ENCODE results near the gene AKR1C4.

AKR1C4 gene

GRCh38 chr10:5183923-5184322 lies 12.7 kb upstream of the AKR1C4 start:
- in situ Hi-C loops (cut with HindIII; ENCODE audit: low sequenced_read_pairs): no loop called here
- no peak for DNase-seq (ENCODE audit: low read depth)
- no peak for TF ChIP-seq CTCF (IDR thresholded peaks at IDR 0.05; ENCODE audit: low read depth, low read length, missing control alignments)
- H3K4me3 ChIP-seq (ENCODE audit: low read depth, low read length): no peak overlapping the region

DNA sequence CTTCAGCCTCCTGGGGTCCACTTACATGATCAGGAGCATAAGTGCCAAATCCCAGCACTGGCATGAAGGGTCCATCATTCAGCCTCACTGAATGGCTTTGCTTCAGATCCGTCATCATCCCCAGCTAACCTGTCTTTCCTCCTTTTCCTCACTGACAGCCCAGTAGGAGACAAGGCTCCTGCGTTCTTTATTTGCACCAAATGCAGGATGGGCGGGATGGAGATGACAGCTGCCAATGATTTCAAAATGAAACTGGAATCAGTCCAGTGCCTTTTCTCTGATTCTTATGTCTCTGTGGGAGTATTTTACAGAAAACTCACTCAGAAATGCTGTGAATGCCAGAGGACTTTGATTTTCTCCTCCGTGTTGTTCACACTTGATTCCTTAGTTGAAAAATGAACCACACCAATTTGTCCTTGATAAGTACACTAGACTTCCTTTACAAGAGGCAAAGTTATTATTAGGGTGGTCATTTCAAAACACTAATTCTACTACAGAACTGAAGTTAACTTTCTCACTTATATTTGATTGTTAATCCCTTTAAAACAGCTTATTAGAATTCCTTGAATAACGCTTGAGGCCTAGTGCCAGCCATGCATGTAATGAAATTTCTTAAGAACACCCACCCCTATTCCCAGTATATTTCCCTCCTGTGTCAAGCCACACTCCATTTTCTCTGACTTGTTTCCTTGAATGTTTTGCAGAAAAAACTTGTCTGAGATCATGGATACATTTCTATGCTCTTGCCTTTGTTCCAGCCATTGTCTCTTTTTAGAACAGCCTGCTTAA lies 11.5 kb upstream of the AKR1C4 start, which contains the start of gene AKR1C8:
AKR1C8 (minus strand) TSS at position 164 of the 789 bp plus-strand sequence; CDS start at position 118, 46 bp downstream.
- in situ Hi-C loops (cut with HindIII; ENCODE audit: low sequenced_read_pairs): no loop called here

DNA sequence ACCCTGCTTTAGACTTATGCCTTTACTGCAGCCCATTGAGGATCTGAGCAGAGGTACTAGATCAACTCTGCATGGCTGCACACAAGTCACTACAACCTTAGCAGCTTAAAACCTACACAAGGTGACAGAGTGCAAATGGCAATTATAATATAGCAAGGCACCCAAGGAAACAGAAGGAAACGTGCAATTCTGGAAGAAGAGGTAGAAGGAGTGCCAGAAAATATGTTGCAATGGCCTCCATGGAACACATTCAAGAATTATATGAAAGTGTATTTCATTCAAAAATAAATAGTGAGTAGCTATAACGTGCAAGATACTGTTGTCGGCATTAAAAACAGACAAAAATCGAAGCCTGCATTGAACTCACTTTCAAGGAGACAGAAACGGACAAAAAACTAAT lies 8.8 kb upstream of the AKR1C4 start:
- no peak for DNase-seq (ENCODE audit: low read depth)
- in situ Hi-C loops (cut with HindIII; ENCODE audit: low sequenced_read_pairs): no loop called here
- H3K4me3 ChIP-seq (ENCODE audit: low read depth, low read length): no peak overlapping the region
- no peak for TF ChIP-seq CTCF (IDR thresholded peaks at IDR 0.05; ENCODE audit: low read depth, low read length, missing control alignments)

More for the DNA sequence above, 11.5 kb upstream of the AKR1C4 start, which contains the start of gene AKR1C8:
- H3K4me3 ChIP-seq (ENCODE audit: low read depth, low read length): no peak within 1 kb of the TSS
- TF ChIP-seq CTCF (IDR thresholded peaks at IDR 0.05; ENCODE audit: low read depth, low read length, missing control alignments): no peak
- no peak for DNase-seq (ENCODE audit: low read depth)

- in situ Hi-C loops (cut with HindIII; ENCODE audit: low sequenced_read_pairs): no loop called here
- TF ChIP-seq CTCF (IDR thresholded peaks at IDR 0.05; ENCODE audit: low read depth, low read length, missing control alignments): no peak
- no peak overlapping the region for H3K4me3 ChIP-seq (ENCODE audit: low read depth, low read length)
- no peak for DNase-seq (ENCODE audit: low read depth)
Observed at GRCh38 chr10:5188358-5188757, 8.3 kb upstream of the AKR1C4 start.

DNA sequence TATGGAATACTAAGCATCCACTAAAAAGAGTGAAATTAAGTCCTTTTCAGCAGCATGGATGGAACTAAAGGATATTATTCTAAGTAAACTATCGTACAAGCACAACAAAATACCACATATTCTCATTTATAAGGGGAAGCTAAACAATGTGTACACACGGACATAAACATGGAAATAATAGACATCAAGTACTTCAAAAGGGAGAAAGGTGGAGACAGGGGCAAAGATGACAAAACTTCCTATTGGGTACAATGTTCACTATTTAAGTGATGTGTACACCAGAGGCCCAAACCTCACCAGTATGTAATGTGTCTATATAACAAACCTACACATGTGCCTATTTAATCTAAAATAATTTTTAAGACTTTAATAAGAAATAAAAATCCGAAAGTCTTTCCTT lies 2.2 kb upstream of the AKR1C4 start:
- no peak for DNase-seq (ENCODE audit: low read depth)
- TF ChIP-seq CTCF (IDR thresholded peaks at IDR 0.05; ENCODE audit: low read depth, low read length, missing control alignments): no peak
- H3K4me3 ChIP-seq (ENCODE audit: low read depth, low read length): no peak overlapping the region
- in situ Hi-C loops (cut with HindIII; ENCODE audit: low sequenced_read_pairs): no loop called here

DNA sequence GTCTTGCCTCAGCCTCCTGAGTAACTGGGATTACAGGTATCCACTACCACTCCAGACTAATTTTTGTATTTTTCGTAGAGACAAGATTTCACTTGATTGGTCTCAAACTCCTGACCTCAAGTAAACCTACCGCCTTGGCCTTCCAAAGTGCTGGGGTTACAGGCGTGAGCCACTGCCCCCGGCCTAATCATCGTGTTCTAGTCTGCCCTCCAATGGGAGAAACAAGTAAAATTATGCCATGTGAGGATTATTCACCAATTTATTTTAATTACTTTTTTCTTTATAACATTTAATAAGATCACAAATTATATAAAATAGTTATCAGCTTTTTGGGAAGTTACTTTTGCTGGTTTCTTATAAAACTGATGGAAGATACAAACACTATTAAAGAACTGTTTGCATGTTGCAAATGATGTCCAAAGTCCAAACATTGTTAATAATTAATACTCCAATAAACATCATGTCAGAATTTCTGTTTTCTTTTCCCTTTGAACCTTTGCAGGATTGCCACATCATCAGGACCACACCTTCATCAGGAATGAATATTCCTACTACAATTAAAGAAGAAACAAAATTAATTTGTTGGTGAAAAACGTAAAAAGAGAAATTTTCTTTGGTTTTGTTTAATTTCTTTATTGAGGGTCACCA lies 786 bp upstream of the AKR1C4 start:
- DNase-seq (ENCODE audit: low read depth): no peak
- TF ChIP-seq CTCF (IDR thresholded peaks at IDR 0.05; ENCODE audit: low read depth, low read length, missing control alignments): no peak
- no peak overlapping the region for H3K4me3 ChIP-seq (ENCODE audit: low read depth, low read length)
- in situ Hi-C loops (cut with HindIII; ENCODE audit: low sequenced_read_pairs): no loop called here

Data from astrocyte of the cerebellum (primary cell).